ENCODE data around the gene RAPGEF1.
A peak's percentile ranks its signal among the peaks of the same experiment; 100 is the strongest.

RAPGEF1 gene

GRCh38 chr9:131674425-131675421, 65.2 kb downstream of the RAPGEF1 start:
- no peak for TF ChIP-seq CTCF (IDR thresholded peaks at IDR 0.05; ENCODE audit: low read depth, low read length, missing control alignments)
- peak overlapping the region; percentile 66 for H3K4me3 ChIP-seq (ENCODE audit: low read depth, low read length)
- no peak for DNase-seq (ENCODE audit: low read depth)

GRCh38 chr9:131673531-131673930, 66.3 kb downstream of the RAPGEF1 start:
- peak overlapping the region; percentile 66 for H3K4me3 ChIP-seq (ENCODE audit: low read depth, low read length)
- TF ChIP-seq CTCF (IDR thresholded peaks at IDR 0.05; ENCODE audit: low read depth, low read length, missing control alignments) = no peak

GRCh38 chr9:131673068-131673467, 66.8 kb downstream of the RAPGEF1 start:
- H3K4me3 ChIP-seq (ENCODE audit: low read depth, low read length) = peak overlapping the region; percentile 66
- DNase-seq (ENCODE audit: low read depth) = no peak
- no peak for TF ChIP-seq CTCF (IDR thresholded peaks at IDR 0.05; ENCODE audit: low read depth, low read length, missing control alignments)

More at GRCh38 chr9:131673531-131673930, 66.3 kb downstream of the RAPGEF1 start:
- no peak for DNase-seq (ENCODE audit: low read depth)

GRCh38 chr9:131672451-131672850, 67.4 kb downstream of the RAPGEF1 start:
- H3K4me3 ChIP-seq (ENCODE audit: low read depth, low read length) = peak overlapping the region; percentile 66
- no peak for TF ChIP-seq CTCF (IDR thresholded peaks at IDR 0.05; ENCODE audit: low read depth, low read length, missing control alignments)
- DNase-seq (ENCODE audit: low read depth) = no peak

GRCh38 chr9:131671133-131671520, 68.7 kb downstream of the RAPGEF1 start:
- peak; percentile 13 for TF ChIP-seq CTCF (IDR thresholded peaks at IDR 0.05; ENCODE audit: low read depth, low read length, missing control alignments)
- DNase-seq (ENCODE audit: low read depth) = no peak
- H3K4me3 ChIP-seq (ENCODE audit: low read depth, low read length) = peak overlapping the region; percentile 66

GRCh38 chr9:131670247-131671132, 69.4 kb downstream of the RAPGEF1 start:
- peak overlapping the region; percentile 66; the same call in 1 of the 2 replicates for H3K4me3 ChIP-seq (ENCODE audit: low read depth, low read length)
- TF ChIP-seq CTCF (IDR thresholded peaks at IDR 0.05; ENCODE audit: low read depth, low read length, missing control alignments) = no peak
- no peak for DNase-seq (ENCODE audit: low read depth)
